Heart left ventricle (tissue), 13 donors: ENCODE results near the gene TLR2.

Source experiments
- CTCF ChIP-seq, 12 donors: fragments of 200-600 bp; sonication (generic) in 4 of 12; IDR thresholded peaks; one replicate each; pipeline versions ENCODE4 v1.5.0 to v1.8.0; 2018 to 2022; ENCODE audit warnings: antibody characterized with exemption in 12 of 12, mild to moderate bottlenecking in 5 of 12
- POLR2A ChIP-seq, 2 donors: fragments of 450-650 bp; IDR thresholded peaks; one replicate each; pipeline ENCODE4 v1.6.1; 2017; ENCODE audit warnings: antibody characterized with exemption in 2 of 2, mild to moderate bottlenecking in 2 of 2, moderate library complexity in 2 of 2
- donor health status: ischemic (EF 13 %, LVEDD 7.1; RV severe dilation, severe dysfunction).
- donor health status: DM: no; HTN: yes; CAD: no.
- donor health status: DM: no; HTN: no; CAD: no.
- donor health status: ischemic (EF 25% LVEDD 6.9; RV normal size, moderate dysfunction).
- donor health status: ischemic (EF 25% LVEDD 5.7; RV mildly dilated, moderate dysfunction).
- donor health status: ischemic (EF 35%, LVEDD 5.7; RV mildly dilated, moderate dysfunction).
- donor health status: nonischemic (EF 11% LVEDD 7.7; RV severe dilation, severe dysfunction).
- donor health status: DM: yes; HTN: yes; CAD: no.
- donor health status: PGD.
- donor health status: ischemic (EF 29% LVEDD 5.4; RV normal size, mild dysfunction).
- donor health status: nonischemic (EF 23%, LVEDD 6.1; RV moderate dilation, normal function).

GRCh38 chr4:153755186-153755585, 71.1 kb downstream of the TLR2 start:
- TF ChIP-seq CTCF (IDR thresholded peaks at IDR 0.05), result no peak
- TF ChIP-seq POLR2A (IDR thresholded peaks at IDR 0.05), result no peak
